EL (cell line): Measurements from ENCODE around the gene CTSC.
A peak's percentile ranks its signal among the peaks of the same experiment; 100 is the strongest.

Experiments used
- DNase-seq: peaks from one replicate; pipeline ENCODE4 v3.0.0-alpha.2; 2016

Gene CTSC

DNA sequence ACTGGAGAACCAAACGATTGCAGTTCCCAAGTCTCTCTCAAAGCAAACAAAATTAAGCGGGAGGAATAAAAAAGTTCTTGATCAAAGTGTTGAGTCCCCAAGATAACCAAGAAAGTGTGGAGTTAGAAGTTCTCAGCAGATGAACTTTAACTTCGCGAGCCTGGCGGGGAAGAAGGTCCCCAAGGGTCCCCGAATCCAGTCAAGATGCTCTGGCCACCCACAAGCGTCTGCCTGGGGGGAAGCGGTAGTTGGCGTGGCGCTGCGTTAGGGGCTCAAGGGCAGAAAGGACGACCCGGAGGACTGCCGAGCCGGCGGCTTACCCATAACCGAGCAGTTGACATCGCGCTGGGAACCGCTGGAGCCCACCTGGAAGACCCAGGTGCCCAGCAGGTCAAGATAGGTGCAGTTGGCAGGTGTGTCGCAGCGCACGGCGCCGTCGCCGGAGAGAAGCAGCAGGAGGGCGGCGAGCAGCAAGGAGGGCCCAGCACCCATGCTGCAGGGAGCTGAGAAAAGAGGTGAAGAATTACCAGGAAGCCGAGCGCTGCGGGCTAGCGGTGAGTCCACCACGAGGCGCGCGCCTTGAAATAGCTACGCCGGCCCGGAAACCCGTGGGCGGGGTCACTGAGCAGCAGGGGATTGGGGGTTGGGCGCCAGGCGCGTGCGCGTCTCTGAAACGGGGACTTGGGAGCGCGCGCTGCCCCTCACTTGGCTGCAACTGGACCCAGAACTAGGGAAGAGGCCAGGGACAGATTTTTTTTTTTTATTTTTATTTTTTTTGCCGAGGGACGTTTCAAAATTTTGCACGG, at the start of gene CTSC:
TSS of gene CTSC (minus strand) at position 556 of the 806 bp plus-strand sequence. CDS start at position 492, 64 bp downstream.
- peak; percentile 94 for DNase-seq

DNA sequence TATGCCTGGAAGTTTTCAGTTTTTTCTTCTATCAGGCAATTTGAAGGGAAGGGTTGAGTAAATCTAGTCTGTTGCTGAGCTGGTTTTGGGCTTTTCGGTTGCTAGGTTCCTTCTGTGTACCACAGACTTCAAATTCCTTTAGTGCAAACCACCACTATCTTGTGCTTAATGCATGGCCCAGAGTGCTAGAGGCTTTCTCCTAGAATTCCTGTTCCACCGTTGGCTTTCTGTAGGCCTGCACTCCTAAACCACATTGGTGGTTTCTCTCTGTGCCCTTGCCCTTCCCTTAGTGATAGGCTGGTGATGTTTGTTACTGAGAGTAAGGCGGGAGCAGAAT, 47.1 kb upstream of the CTSC start:
- DNase-seq, result peak; percentile 13

DNA sequence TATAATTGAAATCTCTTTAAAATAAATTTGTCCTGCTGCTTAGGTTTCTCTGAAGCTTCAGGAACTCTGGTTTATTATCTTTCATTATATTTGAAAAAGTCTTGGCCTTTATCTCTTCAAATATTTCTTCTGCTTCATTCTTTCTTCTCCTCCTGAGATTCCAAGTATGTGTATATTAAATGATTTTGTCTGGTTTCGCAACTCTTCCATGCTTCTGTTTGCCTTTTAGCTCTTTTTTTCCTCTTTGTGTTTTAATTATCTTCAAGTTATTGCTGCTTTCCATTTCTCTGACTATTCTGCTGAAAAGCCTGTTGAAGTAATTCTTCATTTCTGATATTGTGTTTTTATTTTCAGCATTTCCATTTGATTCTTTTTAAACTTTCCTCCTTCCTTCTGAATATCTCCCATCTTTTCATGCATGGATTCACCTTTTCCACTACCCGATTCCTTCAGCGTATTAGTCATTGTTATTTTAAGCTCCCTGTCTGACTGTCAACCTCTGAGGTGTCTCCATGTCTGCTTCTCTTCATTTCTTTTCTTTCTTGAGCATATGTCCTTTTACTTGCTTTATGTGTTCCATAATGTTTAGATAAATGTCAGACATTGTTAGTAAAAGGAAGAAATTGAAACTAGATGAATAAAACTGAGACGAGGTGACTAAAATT, 46.6 kb upstream of the CTSC start:
- peak; percentile 33 for DNase-seq

DNA sequence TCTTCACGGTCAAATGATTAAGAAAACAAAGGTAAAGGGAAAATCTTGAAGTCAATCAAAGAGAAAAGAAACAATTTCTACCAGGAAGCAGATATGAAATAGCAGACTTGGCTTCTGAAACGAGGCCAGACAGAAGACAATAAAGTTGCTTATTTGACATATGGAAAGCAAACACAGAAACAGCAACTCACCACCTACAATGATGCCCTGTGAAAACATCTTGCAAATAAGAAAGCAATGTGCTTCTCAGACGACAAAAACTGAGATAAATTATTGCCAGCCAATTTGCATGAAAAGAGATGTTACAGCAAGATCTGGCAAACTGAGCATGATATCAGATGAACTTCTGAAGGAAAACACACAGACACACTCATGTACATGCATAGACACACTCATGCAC, 45.9 kb upstream of the CTSC start:
- DNase-seq, result no peak

DNA sequence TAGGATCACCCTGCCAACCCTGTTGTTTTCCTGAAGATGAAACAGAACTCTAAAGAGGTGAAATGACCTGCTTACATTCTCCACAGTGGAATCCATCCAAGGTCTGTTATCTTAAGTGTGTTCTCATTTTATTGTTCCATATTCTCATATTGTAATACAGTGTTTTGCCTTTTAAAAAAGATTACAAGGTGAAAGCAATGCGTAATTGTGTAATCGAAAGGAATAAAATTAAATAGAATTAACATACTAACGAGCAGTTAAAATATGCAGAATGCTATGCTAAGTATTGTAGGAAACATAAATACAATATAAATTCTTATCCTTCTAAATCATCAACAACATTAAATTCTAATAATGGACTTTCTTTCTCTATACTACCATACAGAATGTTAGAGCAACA, 41.6 kb upstream of the CTSC start:
- no peak for DNase-seq

DNA sequence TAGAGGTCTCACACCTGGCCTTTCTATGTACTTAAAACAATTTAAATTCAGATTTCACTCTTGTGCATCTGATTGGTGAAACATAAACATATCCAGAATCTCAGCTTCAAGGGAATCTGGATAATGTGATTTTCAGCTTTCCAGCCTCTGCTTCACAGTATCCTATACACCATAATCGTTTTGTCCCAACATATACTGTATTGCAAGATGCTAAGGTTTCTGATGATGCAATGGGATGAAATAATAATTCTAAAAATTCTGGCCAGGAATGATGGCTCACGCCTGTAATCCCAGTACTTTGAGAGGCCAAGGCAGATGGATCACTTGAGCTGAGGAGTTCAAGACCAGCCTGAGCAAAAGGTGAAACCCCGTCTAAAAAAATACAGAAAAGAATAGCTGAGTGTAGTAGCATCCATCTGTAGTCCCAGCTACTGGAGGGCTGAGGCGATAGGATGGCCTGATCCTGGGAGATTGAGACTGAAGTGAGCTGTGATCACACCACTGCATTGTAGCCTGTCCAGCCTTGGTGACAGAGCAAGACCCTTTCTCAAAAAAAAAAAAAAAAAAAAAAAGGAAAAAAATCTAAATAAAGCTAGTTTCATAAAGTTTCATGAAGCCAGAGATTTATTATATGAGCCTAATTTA, 41.0 kb upstream of the CTSC start:
- DNase-seq, result no peak

DNA sequence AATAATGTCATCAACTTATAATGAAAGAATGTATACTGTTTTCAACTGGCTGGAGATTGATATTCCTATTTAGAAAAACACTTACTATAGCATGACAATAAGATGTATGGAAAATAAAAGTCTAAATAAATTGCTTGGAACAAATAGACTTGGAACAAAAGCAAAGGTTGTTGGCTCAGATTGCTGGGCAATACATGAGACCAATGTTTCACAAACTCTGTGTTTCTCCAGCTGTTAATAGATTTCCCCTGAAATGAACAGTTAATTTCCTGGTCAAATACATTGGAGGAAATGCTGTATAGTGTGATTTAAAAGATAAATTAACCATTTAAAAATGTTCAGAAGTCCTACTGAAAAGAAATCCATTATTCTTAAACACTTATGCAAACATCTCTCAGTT, 40.1 kb upstream of the CTSC start:
- DNase-seq, result no peak

DNA sequence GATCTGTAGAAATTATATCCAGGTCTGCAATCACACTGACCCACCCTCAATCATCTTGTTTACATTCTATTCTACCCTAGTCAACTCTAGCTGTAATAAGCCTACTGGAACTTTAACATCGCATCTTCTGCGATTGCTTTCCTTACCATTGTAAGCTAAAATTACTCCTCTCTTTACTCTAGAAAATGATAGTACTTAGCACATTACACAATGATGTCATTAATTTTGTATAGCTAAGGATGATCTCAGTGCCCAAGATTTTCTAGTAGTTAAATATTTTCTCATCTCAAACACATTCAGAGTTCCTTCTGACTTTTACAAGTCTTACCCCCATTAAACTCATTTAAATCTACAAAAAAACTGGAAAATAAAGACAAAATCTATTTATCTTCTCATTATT, 39.6 kb upstream of the CTSC start:
- peak; percentile 22 for DNase-seq

DNA sequence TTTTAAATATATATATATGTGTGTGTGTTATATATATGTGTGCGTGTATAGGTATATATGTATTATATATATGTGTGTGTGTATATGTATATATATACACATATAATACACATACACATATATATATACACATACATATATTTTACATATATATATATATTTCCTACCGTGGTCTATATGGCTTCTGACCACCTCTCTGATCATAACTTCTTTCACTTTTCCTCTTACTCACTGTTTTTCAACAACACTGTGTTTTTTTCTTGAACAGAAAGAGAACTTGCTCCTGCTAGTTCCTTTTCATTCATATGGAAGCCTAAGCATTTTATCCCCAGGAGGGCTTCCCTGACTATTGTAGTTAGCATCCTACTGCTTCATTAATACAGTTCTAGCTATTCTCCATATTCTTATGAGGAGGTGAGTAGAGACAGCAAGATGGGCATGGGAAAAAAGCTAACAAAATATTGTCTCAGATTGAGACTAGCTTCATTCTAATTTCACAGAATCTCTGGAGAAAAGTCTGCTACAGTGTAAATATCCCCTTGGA, 38.5 kb upstream of the CTSC start:
- DNase-seq, result no peak

DNA sequence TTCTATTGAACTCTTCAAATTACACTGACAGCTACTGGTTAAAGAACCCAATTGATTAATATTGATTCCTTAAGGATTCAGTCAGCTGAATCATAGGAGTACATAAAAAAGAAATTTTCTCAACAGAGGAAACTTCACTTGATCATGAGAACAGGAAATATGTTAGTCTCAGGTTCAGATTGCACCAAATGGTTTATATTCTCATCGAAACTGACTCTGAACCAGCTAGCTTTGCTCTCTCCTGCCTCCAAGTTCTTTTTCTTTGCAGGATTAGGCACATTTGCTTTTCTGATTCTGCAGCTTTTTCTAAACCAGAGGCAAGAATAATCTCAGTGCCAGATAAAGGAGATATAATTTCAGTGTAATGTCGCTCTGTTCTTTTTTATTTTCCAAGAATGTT, 33.2 kb upstream of the CTSC start:
- DNase-seq, result no peak

DNA sequence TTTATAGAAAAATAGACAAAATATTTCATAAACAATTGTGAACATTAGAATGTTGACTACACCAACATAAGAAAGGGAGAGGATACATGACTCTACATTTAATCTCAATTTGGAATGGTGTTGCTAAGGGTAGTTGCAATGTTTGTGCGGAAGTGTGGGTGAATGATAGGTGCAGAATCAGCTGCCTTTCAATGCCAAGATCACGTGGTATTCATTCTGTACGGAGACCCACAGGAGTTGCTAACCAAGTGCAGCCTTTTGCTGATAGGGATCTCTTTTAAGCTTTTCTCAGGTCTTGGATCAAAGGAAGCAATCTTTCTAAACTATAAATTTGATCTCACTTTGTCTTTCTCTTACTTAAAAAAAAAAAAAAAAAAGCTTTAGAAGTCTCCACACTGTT, 29.8 kb upstream of the CTSC start:
- DNase-seq, result no peak

DNA sequence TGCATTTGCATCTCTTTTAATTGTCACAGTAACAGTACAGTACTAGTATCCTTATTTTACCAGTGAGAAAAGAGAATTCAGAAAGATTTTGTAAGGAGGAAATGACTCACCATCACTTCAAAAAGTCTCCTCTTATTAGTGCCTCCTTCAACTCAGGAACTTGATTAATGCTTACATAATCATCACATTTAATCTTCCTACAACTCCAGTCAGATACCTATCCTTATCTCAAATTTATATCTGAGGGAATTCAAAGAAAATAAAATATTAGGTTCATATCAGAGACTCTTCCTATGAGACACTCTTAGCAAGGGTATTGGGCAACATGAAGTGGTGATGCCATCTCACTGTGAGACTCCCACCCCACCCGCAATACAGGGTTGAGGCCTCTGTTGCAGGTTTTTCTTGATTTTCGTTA, 26.1 kb upstream of the CTSC start:
- DNase-seq, result peak; percentile 34

DNA sequence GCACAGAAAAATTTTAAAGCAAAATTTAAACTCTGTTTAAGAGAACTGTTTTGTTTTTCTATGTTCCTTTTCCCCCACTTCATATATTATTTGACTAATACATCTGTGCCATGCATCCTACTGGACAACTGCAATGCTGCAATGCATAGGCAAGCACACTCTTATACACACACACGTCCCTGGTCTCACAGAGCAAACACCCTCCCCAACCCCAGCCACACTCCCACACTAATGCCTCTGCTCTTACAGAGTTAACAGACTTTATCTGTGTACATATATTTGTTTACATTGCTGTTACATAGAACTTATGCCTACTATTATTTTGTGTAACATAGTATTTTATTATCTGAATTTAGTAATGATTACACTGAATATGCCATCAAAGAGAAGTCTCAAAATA, 25.5 kb upstream of the CTSC start:
- no peak for DNase-seq

DNA sequence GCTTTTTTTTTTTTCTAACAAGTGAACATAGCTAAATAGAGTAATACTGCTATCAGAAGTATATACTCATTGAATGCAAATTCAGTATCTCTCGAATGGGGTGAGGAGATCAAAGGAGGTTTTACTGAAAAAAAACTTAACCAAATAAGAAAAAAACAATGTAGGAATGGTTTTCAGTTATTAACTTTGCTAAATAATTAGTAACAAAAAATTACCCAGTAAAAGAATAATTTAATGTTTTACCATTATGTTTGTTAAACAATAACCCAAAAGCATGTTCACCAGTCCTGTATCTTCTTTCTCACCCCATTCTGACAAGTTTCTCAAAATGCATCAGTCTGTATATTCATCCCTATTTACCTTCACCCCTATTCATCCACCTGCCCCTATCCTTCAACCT, 22.6 kb upstream of the CTSC start:
- DNase-seq, result no peak

DNA sequence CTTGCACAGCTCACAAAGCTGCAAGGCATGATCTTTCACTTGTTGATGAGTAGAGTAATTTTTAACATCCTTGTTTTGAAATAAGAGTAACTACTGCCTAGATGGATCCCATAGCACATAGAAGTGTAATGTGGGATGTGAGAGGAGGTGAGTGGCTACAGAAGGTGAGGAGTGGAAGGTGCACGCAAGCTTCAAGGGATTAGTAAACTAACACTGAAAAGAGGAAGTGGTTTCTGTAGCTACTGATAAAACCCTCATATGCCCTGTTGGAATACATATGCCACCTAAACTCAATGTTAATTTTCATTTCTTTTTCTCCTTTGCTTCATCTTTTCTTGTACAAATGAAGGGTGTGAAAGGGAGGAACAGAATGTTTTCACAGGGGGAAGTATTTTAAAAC, 22.0 kb upstream of the CTSC start:
- DNase-seq, result no peak

DNA sequence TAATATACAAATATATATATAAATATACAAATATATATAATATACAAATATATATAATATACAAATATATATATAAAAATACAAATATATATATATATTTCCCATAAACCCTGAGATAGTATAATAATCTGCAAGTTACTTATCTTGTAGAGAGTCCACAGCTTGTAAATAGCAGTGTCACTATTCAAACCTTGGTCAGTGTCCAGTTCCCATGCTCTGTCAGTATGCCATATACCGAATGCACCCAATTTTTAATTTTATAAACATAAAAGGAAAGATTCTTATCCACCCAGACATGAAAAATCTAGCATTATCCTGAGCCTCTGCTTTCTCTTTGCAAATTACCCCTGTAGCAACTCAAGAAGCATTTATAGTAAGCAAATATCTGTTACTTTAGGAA, 21.6 kb upstream of the CTSC start:
- DNase-seq, result no peak

DNA sequence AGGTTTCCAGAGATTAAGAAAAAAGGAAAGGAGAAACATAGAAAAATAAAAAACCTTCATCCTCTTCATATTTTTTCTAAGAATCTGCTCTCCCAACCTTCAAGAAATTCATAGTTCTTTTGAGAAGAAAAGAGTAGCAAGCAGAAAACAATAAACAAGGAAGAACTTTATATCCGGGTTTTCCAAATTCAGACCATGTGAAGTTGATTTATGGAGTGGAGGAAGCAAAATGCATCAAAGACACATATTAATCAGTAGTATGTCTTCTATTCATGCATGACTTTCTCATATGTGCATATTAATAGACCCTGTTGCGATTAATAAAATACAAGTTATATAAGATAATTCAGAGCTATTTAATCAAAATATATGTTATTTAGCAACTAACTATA, 20.5 kb upstream of the CTSC start:
- no peak for DNase-seq

DNA sequence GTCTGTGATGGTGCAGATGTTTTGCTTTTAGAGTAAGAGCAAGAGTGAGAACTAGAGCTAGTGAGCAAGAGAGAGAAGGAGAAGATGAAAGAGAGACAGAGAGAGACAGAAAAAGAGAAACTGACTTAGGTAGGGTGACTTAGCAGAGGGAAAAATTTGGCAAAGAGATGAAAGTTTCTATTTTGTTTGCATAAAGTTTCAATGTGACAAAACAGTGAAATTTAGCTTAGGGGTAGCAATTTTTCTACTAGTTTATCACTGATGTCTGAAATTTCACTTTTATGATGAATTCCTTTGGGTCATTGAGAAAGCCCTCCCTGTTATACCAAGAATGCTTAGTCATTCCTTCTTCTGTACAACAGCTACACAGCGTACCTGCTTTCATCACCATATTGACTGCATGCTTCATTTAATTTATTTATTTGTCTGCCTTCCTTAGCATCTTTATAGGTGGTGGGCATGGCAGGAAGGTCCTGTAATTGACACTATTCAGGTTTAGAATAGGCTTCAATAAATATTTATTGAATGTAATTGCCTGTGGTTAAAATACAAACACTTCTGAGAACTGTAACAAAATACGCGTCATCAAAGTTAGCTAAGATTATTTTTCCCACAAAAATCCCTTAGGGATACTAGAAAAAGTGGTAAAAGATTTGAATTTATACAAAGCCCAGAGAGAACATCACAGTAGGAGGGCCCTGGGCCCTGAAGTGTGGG, 19.9 kb upstream of the CTSC start:
- DNase-seq, result peak; percentile 25

DNA sequence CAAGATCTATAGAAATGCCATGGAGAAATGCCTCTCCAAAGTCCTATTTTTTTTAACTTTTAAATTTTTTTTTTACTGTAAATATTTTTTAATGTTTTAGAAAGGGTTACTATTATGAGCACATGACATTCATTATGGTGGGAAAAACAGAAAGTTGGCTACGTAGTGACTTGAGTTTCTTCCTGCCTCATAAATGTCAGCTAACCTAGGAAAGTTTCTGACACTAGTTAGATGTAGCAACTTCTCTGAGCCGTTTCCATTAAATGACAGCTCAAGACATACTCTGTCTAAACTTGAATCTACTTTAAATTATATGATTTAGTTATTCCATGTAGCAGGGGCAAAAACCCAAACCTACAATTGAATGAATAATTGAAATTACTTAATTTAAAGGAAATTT, 18.4 kb upstream of the CTSC start:
- no peak for DNase-seq

DNA sequence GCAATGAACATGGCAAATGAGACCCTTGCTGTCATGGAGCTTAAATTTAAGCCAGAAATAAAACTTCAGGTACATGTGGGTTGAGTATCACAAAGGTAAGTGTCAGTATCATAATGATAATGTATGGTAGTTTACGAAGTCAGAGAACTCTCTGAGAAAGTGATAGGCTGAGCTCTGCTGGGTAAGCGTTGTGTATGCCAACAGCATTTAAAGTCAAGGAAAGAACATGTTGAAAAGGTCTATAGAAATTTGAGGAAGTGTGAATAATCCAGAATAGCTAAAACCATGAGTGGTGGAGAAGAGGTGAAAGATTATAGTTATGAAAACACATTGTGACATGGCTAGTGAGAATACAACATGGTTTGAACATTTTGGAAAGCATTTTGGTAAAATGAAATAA, 17.4 kb upstream of the CTSC start:
- DNase-seq, result no peak

DNA sequence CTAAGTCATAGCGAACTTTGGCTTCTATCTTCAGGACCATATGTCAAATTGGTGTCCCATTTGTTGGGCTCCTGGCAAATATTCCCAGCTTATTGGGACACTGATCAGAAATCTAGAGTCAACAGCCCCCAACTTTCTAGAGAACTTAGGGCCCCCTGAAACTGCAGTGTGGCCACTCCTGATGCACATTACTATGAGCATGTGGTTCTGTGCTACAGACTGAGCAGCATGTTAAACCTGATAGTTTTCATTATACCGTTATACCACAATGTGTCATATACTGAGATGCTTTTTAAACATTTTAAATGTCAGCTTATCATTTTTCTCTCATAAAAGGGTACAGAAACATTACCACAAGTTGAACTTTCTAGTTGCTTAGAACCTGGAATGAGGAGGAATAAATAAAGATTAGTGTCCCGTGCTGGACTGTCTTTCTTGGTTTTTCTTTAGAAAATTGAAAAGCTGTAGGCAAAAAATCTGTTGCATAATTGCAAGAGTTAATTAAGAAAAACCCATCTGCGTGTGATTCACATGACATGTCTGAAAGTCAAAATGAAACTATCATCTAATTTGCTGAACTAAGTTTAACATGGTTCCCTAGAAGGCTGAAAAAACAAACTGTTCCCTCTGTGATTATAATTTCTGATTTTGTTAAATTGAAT, 16.4 kb upstream of the CTSC start:
- DNase-seq, result no peak

DNA sequence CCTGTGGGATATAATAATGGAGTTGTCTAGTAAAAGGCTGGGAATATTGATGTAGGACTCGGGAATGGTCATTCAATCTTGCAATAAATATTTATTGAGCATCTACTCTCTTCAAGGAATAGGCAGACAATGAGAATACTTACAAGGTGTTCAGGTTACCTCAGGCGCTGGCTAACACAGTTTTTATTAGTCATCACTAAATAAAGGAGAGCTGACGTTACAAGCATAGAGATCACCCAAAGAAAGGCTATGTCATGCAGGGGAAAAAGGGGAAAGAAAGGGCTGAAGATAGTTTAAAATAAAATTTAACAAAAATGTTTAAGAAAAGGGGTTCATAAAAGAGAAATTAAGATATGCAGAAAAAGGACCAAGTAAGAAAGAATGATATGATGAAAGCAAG, 15.8 kb upstream of the CTSC start:
- DNase-seq, result no peak

DNA sequence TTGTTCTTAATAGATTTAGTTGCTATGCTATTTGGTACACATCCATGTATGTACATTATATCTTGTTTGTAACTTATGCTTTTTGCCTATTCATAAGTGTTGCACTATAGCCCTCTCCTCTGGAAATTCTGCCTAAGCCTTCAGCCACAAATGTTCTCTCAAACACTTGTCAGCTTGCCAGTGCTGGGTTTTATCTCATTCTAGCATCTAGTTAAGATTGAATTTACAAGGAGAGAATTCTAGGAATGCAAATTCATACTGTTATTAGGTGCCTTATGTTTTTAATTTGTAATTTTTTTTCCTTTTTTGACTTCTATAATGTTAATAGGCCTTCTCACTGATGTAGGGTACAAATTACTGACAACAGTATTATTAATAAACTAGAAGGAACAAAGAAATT, 14.6 kb upstream of the CTSC start:
- peak; percentile 81 for DNase-seq
